Suppressor macrophage treated with lipopolysaccharide for 1 hour (primary cell): ENCODE data around the gene C12orf43.
"Not testable (repeated sequence)": the region's sequence is repeated elsewhere in the genome, so short reads cannot be mapped to it uniquely, and the experiment has no call there.

ENCODE experiments used
- DNase-seq, 3 donors: peaks; one replicate each; pipeline ENCODE4 v3.0.0-alpha.2; 2020 to 2022

C12orf43 gene

GRCh38 chr12:121015825-121016766, at the start of gene C12orf43:
C12orf43 (minus strand) TSS chr12:121016487; CDS start chr12:121016474, 13 bp downstream.
- peak; percentile 94 to 97 (median 95) for DNase-seq

- DNase-seq: no peak
These were observed 49.1 kb upstream of the C12orf43 start for GRCh38 chr12:121065345-121065744.

- not testable (repeated sequence) for DNase-seq
These were observed 48.3 kb upstream of the C12orf43 start for GRCh38 chr12:121064586-121064985.

- DNase-seq: no peak
These were observed 47.8 kb upstream of the C12orf43 start for GRCh38 chr12:121064116-121064515.

GRCh38 chr12:121062391-121063045, 46.2 kb upstream of the C12orf43 start:
- no peak for DNase-seq

- peak; percentile 32 to 64 (median 53) for DNase-seq
These were observed 45.5 kb upstream of the C12orf43 start for GRCh38 chr12:121061831-121062230.

- DNase-seq: peak; percentile 90 to 97 (median 94)
These were observed 44.1 kb upstream of the C12orf43 start for GRCh38 chr12:121060149-121061001.

- DNase-seq: peak in 2 of 3 donors; percentile 25 to 42
These were observed 43.0 kb upstream of the C12orf43 start for GRCh38 chr12:121059031-121059898.

- no peak for DNase-seq
These were observed 41.5 kb upstream of the C12orf43 start for GRCh38 chr12:121057794-121058193.

GRCh38 chr12:121053706-121054105, 37.4 kb upstream of the C12orf43 start:
- DNase-seq: no peak

- peak in 2 of 3 donors; percentile 13 to 40 for DNase-seq
These were observed 34.4 kb upstream of the C12orf43 start for GRCh38 chr12:121050725-121051124.

GRCh38 chr12:121048442-121048841, 32.2 kb upstream of the C12orf43 start:
- no peak for DNase-seq

- DNase-seq: not testable (repeated sequence)
These were observed 31.1 kb upstream of the C12orf43 start for GRCh38 chr12:121047400-121047799.

GRCh38 chr12:121043067-121043466, 26.8 kb upstream of the C12orf43 start:
- peak in 1 of 3 donors; percentile 38 for DNase-seq

GRCh38 chr12:121038861-121039668, 22.8 kb upstream of the C12orf43 start, which contains the start of gene OASL:
OASL (minus strand) TSS chr12:121039246; CDS start chr12:121038971, 275 bp downstream.
- peak; percentile 93 to 100 (median 99) for DNase-seq

- peak; percentile 60 to 85 (median 83) for DNase-seq
These were observed 20.6 kb upstream of the C12orf43 start for GRCh38 chr12:121036810-121037326.

- peak in 1 of 3 donors; percentile 11 for DNase-seq
These were observed 18.5 kb upstream of the C12orf43 start for GRCh38 chr12:121034616-121035305.

GRCh38 chr12:121033625-121034349, 17.5 kb upstream of the C12orf43 start:
- peak; percentile 79 to 89 (median 83) for DNase-seq
